PC-9 (cell line): Measurements from ENCODE around the gene SIPA1L3. TPM values are rescaled to one million over a fixed set of nuclear protein-coding genes. Genes with fewer than 3 reads are reported as not detected.

Source experiments
- BruUV-seq: library from RNA; stranded (reverse); fragments of 400-500 nt; replicated peaks from 2 replicates; lab custom pipeline; 2021; lab: Mats Ljungman, UMichigan
- CTCF ChIA-PET: fragments of 300-600 bp; sonication (Branson Sonifier 250); formaldehyde crosslinking; loops from one replicate; lab custom pipeline; 2022; ENCODE audit warnings: antibody characterized with exemption; lab: Charles Lee
- POLR2A ChIA-PET: fragments of 300-600 bp; sonication (Branson Sonifier 250); formaldehyde crosslinking; loops from one replicate; lab custom pipeline; 2022; ENCODE audit warnings: antibody characterized with exemption; ENCODE audit not compliant: unreplicated experiment; lab: Charles Lee
- DNase-seq, 2 experiments: peaks; one replicate each; pipeline versions ENCODE4 v3.0.0 to v3.0.0-alpha.2; 2015 to 2022; ENCODE audit warnings: mixed read lengths in 1 of 2
- H2AFZ ChIP-seq: fragments of 200-600 bp; sonication (generic); 2 replicates; pipeline ENCODE4 v1.8.1; 2017; ENCODE audit warnings: antibody characterized with exemption
- H3F3A ChIP-seq: fragments of 200-600 bp; sonication (generic); 2 replicates; pipeline ENCODE4 v1.8.1; 2017; ENCODE audit warnings: antibody characterized with exemption, mild to moderate bottlenecking, low read depth; ENCODE audit not compliant: insufficient read depth
- H3K27ac ChIP-seq: fragments of 200-600 bp; sonication (generic); 2 replicates; pipeline ENCODE4 v1.6.1; 2016; ENCODE audit warnings: mixed run types
- H3K27me3 ChIP-seq: fragments of 200-600 bp; sonication (generic); 2 replicates; pipeline ENCODE4 v1.6.1; 2016; ENCODE audit warnings: low read depth, mixed run types; ENCODE audit not compliant: insufficient read depth
- H3K36me3 ChIP-seq: fragments of 200-600 bp; sonication (generic); 2 replicates; pipeline ENCODE4 v1.6.1; 2016; ENCODE audit warnings: low read depth, mixed run types
- H3K4me1 ChIP-seq: fragments of 200-600 bp; sonication (generic); replicated peaks from 2 replicates; pipeline ENCODE4 v1.6.1; 2016; ENCODE audit warnings: mixed run types; ENCODE audit not compliant: insufficient read depth
- H3K4me2 ChIP-seq: fragments of 200-600 bp; sonication (generic); 2 replicates; pipeline ENCODE4 v1.6.1; 2017; ENCODE audit warnings: mixed run types
- H3K4me3 ChIP-seq: fragments of 200-600 bp; sonication (generic); 2 replicates; pipeline ENCODE4 v1.6.1; 2016; ENCODE audit warnings: mixed run types
- H3K79me2 ChIP-seq: fragments of 200-600 bp; sonication (generic); 2 replicates; pipeline ENCODE4 v1.6.1; 2017; ENCODE audit warnings: low read depth, mixed run types
- H3K9me2 ChIP-seq: fragments of 200-600 bp; sonication (generic); 2 replicates; pipeline ENCODE4 v1.8.1; 2017; ENCODE audit warnings: mild to moderate bottlenecking; ENCODE audit not compliant: insufficient read depth
- H3K9me3 ChIP-seq: fragments of 200-600 bp; sonication (generic); 2 replicates; pipeline ENCODE4 v1.8.1; 2016; ENCODE audit warnings: low read depth; ENCODE audit not compliant: insufficient read depth
- H4K20me1 ChIP-seq: fragments of 200-600 bp; sonication (generic); 2 replicates; pipeline ENCODE4 v1.8.1; 2017; ENCODE audit not compliant: insufficient read depth
- CTCF ChIP-seq: fragments of 200-600 bp; sonication (generic); conservative IDR thresholded peaks from 2 replicates; pipeline ENCODE4 v1.6.1; 2017; ENCODE audit warnings: mixed run types, antibody characterized with exemption, mild to moderate bottlenecking, moderate library complexity
- EZH2 ChIP-seq: fragments of 200-600 bp; sonication (generic); IDR thresholded peaks from 2 replicates; pipeline ENCODE4 v1.8.0; 2017; ENCODE audit warnings: antibody characterized with exemption, low read depth
- intact Hi-C: fragments of 100-400 bp; cut with micrococcal nuclease; formaldehyde crosslinking; loops from one replicate; pipeline ENCODE4 v1.10.0; 2022; ENCODE audit not compliant: unreplicated experiment
- total RNA-seq: library from RNA; stranded (reverse); gene quantifications from 2 replicates; pipeline ENCODE4 v1.2.3, GENCODE V29; 2021

The SIPA1L3 gene
- total RNA-seq, 1 experiment from 2014 or later = 55.2 TPM

GRCh38 chr19:38060331-38060730 lies 153.3 kb downstream of the SIPA1L3 start:
- Histone ChIP-seq H3K36me3 (no peaks in the 10 kb centered on the region), H3K27ac (no peak overlapping the region), H3K4me2 (no peak overlapping the region), H3K9me3 (no peaks in the 10 kb centered on the region), H3K27me3 (no peaks in the 10 kb centered on the region), H3F3A (peaks cover 28% of the 10 kb centered on the region), H3K9me2 (no peaks in the 10 kb centered on the region), H2AFZ (no peak overlapping the region), H4K20me1 (no peaks in the 10 kb centered on the region), H3K79me2 (peaks cover 15% of the 10 kb centered on the region; the same call in 1 of the 2 replicates), H3K4me3 (no peak overlapping the region), H3K4me1 (peaks cover 33% of the 10 kb centered on the region)
- BruUV-seq = no TSS peak
- ChIA-PET POLR2A (no interaction called here), CTCF (no interaction called here)
- DNase-seq = no peak
- TF ChIP-seq CTCF (no peak), EZH2 (no peak)
- intact Hi-C loops = no loop called here

- intact Hi-C loops = no loop called here
- POLR2A ChIA-PET = interaction anchor here (0.7 kb wide), 1 partner anchor 129 kb away, joined by 3 read pairs; no protein-coding TSS in a partner anchor
- CTCF ChIA-PET = no interaction called here
Observed at GRCh38 chr19:38061294-38061693, 154.3 kb downstream of the SIPA1L3 start.

GRCh38 chr19:38062959-38063761 lies 156.2 kb downstream of the SIPA1L3 start:
- no peak overlapping the region for H2AFZ ChIP-seq
- ChIA-PET POLR2A (no interaction called here), CTCF (interaction anchor here (0.6 kb wide), 1 partner anchor 48 kb away, joined by 3 read pairs; no protein-coding TSS in a partner anchor)
- peaks cover 18% of the 10 kb centered on the region for H3F3A ChIP-seq
- H3K4me1 ChIP-seq = peaks cover 23% of the 10 kb centered on the region
- H3K27ac ChIP-seq = no peak overlapping the region
- no peaks in the 10 kb centered on the region for H3K9me2 ChIP-seq
- TF ChIP-seq EZH2 = no peak
- no peak for TF ChIP-seq CTCF
- BruUV-seq = no TSS peak
- no peaks in the 10 kb centered on the region for H4K20me1 ChIP-seq
- H3K9me3 ChIP-seq = no peaks in the 10 kb centered on the region
- intact Hi-C loops = no loop called here
- H3K27me3 ChIP-seq = no peaks in the 10 kb centered on the region
- no peak overlapping the region for H3K4me3 ChIP-seq
- no peaks in the 10 kb centered on the region for H3K36me3 ChIP-seq
- peaks cover 15% of the 10 kb centered on the region; the same call in 1 of the 2 replicates for H3K79me2 ChIP-seq
- DNase-seq = no peak
- no peak overlapping the region for H3K4me2 ChIP-seq

More at GRCh38 chr19:38061294-38061693, 154.3 kb downstream of the SIPA1L3 start:
- Histone ChIP-seq H4K20me1 (no peaks in the 10 kb centered on the region), H3K27me3 (no peaks in the 10 kb centered on the region), H3K4me1 (peaks cover 33% of the 10 kb centered on the region), H3K27ac (no peak overlapping the region), H3K9me2 (no peaks in the 10 kb centered on the region), H3K4me3 (no peak overlapping the region), H2AFZ (no peak overlapping the region), H3K36me3 (no peaks in the 10 kb centered on the region), H3K4me2 (no peak overlapping the region), H3K79me2 (peaks cover 15% of the 10 kb centered on the region; the same call in 1 of the 2 replicates), H3K9me3 (no peaks in the 10 kb centered on the region), H3F3A (peaks cover 28% of the 10 kb centered on the region)
- BruUV-seq = no TSS peak
- no peak for DNase-seq
- no peak for TF ChIP-seq EZH2
- TF ChIP-seq CTCF = no peak
